MM.1S (cell line): ENCODE data around the gene NEGR1.

ENCODE experiments used
- DNase-seq: peaks from one replicate; pipeline ENCODE4 v3.0.0-alpha.2; 2015
- H2AFZ ChIP-seq: fragments of 300-600 bp; sonication (generic); 2 replicates; pipeline ENCODE4 v1.6.0; 2016; ENCODE audit warnings: antibody characterized with exemption, low read length
- H3F3A ChIP-seq: fragments of 300-600 bp; sonication (generic); 2 replicates; pipeline ENCODE4 v1.6.1; 2016; ENCODE audit warnings: mild to moderate bottlenecking, antibody characterized with exemption, low read length, moderate library complexity, mixed read lengths; ENCODE audit not compliant: insufficient read depth
- H3K27ac ChIP-seq: fragments of 300-600 bp; sonication (generic); 2 replicates; pipeline ENCODE4 v1.5.1; 2016; ENCODE audit warnings: mild to moderate bottlenecking, low read length
- H3K27me3 ChIP-seq: fragments of 300-600 bp; sonication (generic); replicated peaks from 2 replicates; pipeline ENCODE4 v1.6.0; 2016; ENCODE audit warnings: low read length; ENCODE audit not compliant: insufficient read depth
- H3K36me3 ChIP-seq: fragments of 300-600 bp; sonication (generic); replicated peaks from 2 replicates; pipeline ENCODE4 v1.6.1; 2016; ENCODE audit warnings: mild to moderate bottlenecking, low read length, mixed read lengths; ENCODE audit not compliant: insufficient read depth
- H3K4me1 ChIP-seq: fragments of 300-600 bp; sonication (generic); 2 replicates; pipeline ENCODE4 v1.6.1; 2016; ENCODE audit warnings: low read length, mixed read lengths
- H3K4me2 ChIP-seq: fragments of 300-600 bp; sonication (generic); 2 replicates; pipeline ENCODE4 v1.6.0; 2016; ENCODE audit warnings: low read depth, low read length
- H3K4me3 ChIP-seq: fragments of 300-600 bp; sonication (generic); 2 replicates; pipeline ENCODE4 v1.5.1; 2016; ENCODE audit warnings: low read length, mixed read lengths
- H3K79me2 ChIP-seq: fragments of 300-600 bp; sonication (generic); 2 replicates; pipeline ENCODE4 v1.6.1; 2016; ENCODE audit warnings: mixed run types, low read length, mixed read lengths
- H3K9ac ChIP-seq: fragments of 300-600 bp; sonication (generic); 2 replicates; pipeline ENCODE4 v1.6.1; 2016; ENCODE audit warnings: low read length, mixed read lengths
- H3K9me2 ChIP-seq: fragments of 300-600 bp; sonication (generic); replicated peaks from 2 replicates; pipeline ENCODE4 v1.6.1; 2016; ENCODE audit warnings: mild to moderate bottlenecking, low read length, mixed read lengths; ENCODE audit not compliant: insufficient read depth
- H3K9me3 ChIP-seq: fragments of 300-600 bp; sonication (generic); replicated peaks from 2 replicates; pipeline ENCODE4 v1.6.1; 2016; ENCODE audit warnings: mild to moderate bottlenecking, low read length, mixed read lengths; ENCODE audit not compliant: insufficient read depth
- H4K20me1 ChIP-seq: fragments of 300-600 bp; sonication (generic); 2 replicates; pipeline ENCODE4 v1.6.1; 2016; ENCODE audit warnings: mild to moderate bottlenecking, low read length, moderate library complexity, mixed read lengths; ENCODE audit not compliant: insufficient read depth
- EZH2 ChIP-seq: fragments of 300-600 bp; sonication (generic); optimal IDR thresholded peaks from 2 replicates; pipeline ENCODE3; 2017; ENCODE audit warnings: low read depth, mild to moderate bottlenecking, antibody characterized with exemption, low read length, mixed read lengths
- EZH2phosphoT487 ChIP-seq: fragments of 300-600 bp; sonication (generic); IDR thresholded peaks from 2 replicates; pipeline ENCODE4 v1.6.1; 2018; ENCODE audit warnings: antibody characterized with exemption, low read length
- TF ChIP-seq, protein P1 (sequence below): fragments of 300-600 bp; sonication (generic); IDR thresholded peaks from 2 replicates; pipeline ENCODE4 v1.5.1; 2016; ENCODE audit warnings: antibody characterized with exemption, low read length, mixed read lengths

Gene NEGR1

DNA sequence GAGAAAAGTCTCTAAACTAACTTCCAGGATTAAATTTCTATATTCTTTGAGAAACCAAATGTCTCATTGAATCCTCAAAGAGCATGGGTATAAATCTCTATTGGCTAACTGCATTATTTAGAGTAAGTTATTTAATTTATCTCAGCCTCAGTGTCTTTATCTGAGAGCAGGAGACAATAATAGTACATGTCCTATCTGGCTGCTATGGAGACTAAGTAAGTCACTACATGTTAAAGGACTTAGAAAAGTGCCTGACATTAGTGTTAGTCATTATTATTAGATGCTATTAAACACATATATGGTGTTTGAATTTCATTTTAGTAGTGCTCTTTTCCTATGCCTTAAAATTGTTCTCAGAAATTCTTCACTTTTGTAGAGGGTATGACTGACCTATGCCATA is 505.2 kb downstream of the NEGR1 start:
- Histone ChIP-seq H4K20me1 (no peaks in the 10 kb centered on the region), H3K9ac (no peak overlapping the region), H2AFZ (no peak overlapping the region), H3K4me2 (no peak overlapping the region), H3K27me3 (no peaks in the 10 kb centered on the region), H3K4me3 (no peak overlapping the region), H3K36me3 (no peaks in the 10 kb centered on the region), H3K79me2 (no peaks in the 10 kb centered on the region), H3K4me1 (peaks cover 17% of the 10 kb centered on the region), H3F3A (0 out of 2 replicates have a peak, but pooled peaks cover 5% of the 10 kb centered on the region), H3K27ac (no peak overlapping the region), H3K9me3 (no peaks in the 10 kb centered on the region), H3K9me2 (no peaks in the 10 kb centered on the region; the same call in 1 of the 2 replicates)
- no peak for DNase-seq
- TF ChIP-seq, protein P1, sequence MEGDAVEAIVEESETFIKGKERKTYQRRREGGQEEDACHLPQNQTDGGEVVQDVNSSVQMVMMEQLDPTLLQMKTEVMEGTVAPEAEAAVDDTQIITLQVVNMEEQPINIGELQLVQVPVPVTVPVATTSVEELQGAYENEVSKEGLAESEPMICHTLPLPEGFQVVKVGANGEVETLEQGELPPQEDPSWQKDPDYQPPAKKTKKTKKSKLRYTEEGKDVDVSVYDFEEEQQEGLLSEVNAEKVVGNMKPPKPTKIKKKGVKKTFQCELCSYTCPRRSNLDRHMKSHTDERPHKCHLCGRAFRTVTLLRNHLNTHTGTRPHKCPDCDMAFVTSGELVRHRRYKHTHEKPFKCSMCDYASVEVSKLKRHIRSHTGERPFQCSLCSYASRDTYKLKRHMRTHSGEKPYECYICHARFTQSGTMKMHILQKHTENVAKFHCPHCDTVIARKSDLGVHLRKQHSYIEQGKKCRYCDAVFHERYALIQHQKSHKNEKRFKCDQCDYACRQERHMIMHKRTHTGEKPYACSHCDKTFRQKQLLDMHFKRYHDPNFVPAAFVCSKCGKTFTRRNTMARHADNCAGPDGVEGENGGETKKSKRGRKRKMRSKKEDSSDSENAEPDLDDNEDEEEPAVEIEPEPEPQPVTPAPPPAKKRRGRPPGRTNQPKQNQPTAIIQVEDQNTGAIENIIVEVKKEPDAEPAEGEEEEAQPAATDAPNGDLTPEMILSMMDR: no peak
- TF ChIP-seq EZH2: no peak
- TF ChIP-seq EZH2phosphoT487: no peak

- H3K4me1 ChIP-seq: 0 out of 2 replicates have a peak, but pooled peaks cover 6% of the 10 kb centered on the region
- no peak overlapping the region for H3K9ac ChIP-seq
- no peak overlapping the region for H3K4me2 ChIP-seq
- no peaks in the 10 kb centered on the region for H3K27me3 ChIP-seq
- no peaks in the 10 kb centered on the region; the same call in 1 of the 2 replicates for H3K9me2 ChIP-seq
- H3K27ac ChIP-seq: no peak overlapping the region
- no peaks in the 10 kb centered on the region for H3K36me3 ChIP-seq
- H3K4me3 ChIP-seq: no peak overlapping the region
- DNase-seq: no peak
- H3F3A ChIP-seq: no peaks in the 10 kb centered on the region
- no peaks in the 10 kb centered on the region for H4K20me1 ChIP-seq
- no peaks in the 10 kb centered on the region for H3K79me2 ChIP-seq
- no peaks in the 10 kb centered on the region for H3K9me3 ChIP-seq
- H2AFZ ChIP-seq: no peak overlapping the region
- TF ChIP-seq EZH2 (no peak), EZH2phosphoT487 (no peak)
- TF ChIP-seq, protein P1: no peak
Measured at GRCh38 chr1:71774705-71775104, 507.6 kb downstream of the NEGR1 start.

DNA sequence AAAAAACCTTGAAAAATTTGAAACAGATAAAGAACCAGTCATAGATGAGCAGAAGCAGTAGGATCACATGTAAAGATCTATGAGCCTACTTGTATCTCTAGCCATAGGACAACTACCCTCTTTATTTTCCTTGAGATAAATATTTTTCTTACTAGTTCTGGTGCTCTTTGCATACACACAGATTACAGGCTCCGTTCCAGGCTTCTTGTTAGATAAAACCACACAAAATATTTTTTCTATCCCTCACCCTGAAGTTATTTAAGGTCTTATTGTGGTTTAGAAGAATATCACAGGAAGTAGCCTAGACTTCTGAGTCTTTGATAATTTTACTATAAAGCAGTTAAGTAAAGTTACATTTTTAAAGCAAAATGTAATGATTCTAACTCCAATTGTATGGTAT is 512.2 kb downstream of the NEGR1 start:
- peak; percentile 11 for DNase-seq
- Histone ChIP-seq H3K9me3 (no peaks in the 10 kb centered on the region), H2AFZ (peak overlapping the region; percentile 48), H3K27me3 (no peaks in the 10 kb centered on the region), H3K79me2 (no peaks in the 10 kb centered on the region), H3K4me3 (no peak overlapping the region), H4K20me1 (no peaks in the 10 kb centered on the region), H3K9me2 (no peaks in the 10 kb centered on the region; the same call in 1 of the 2 replicates), H3K4me2 (no peak overlapping the region), H3K27ac (no peak overlapping the region), H3K4me1 (0 out of 2 replicates have a peak, but pooled peaks cover 6% of the 10 kb centered on the region), H3F3A (no peaks in the 10 kb centered on the region), H3K36me3 (no peaks in the 10 kb centered on the region), H3K9ac (no peak overlapping the region)
- no peak for TF ChIP-seq EZH2
- TF ChIP-seq EZH2phosphoT487: no peak
- TF ChIP-seq, protein P1: no peak
